GM18873 (cell line): ENCODE data around the gene AMZ1.

Experiments used
- ATAC-seq: cut with Tn5 transposase; IDR thresholded peaks from one replicate; pipeline ENCODE4 v1.9.1; 2021; ENCODE audit warnings: mild to moderate bottlenecking, moderate library complexity, moderate number of reproducible peaks; ENCODE audit not compliant: unreplicated experiment, low FRiP score

AMZ1 gene

DNA sequence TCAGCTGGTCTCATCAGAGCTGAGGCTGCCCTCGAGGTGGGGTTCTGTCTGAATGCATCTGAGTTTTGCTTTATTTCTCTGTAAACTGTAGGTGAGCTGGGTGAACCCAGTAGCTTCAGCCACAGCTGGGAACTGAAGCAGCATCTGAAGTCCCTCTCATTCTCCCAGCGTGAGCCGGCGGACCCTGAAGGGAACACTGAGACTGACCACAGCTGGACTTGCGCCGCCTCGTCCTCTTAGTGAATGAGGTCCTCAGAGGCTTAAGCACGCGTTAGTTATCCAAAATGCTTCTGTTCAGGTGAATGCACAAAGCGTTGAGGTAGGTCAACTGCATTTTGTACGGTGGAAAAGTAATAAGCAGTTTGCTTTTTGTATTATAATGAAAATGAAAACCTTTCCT lies 76.6 kb downstream of the AMZ1 start:
- no peak for ATAC-seq
